SK-N-MC (cell line): ENCODE results near the gene EWSR1.

Experiments
- EZH2 ChIP-seq: fragments of 200-600 bp; sonication (generic); IDR thresholded peaks from one replicate; pipeline ENCODE4 v1.6.1; 2017; ENCODE audit warnings: antibody characterized with exemption
- FOXP2 ChIP-seq: optimal IDR thresholded peaks from 2 replicates; pipeline ENCODE3; 2011; ENCODE audit warnings: mild to moderate bottlenecking, moderate library complexity; ENCODE audit not compliant: insufficient read depth; ENCODE audit errors: extremely low read length, control extremely low read depth
- POLR2AphosphoS5 ChIP-seq: IDR thresholded peaks from 2 replicates; pipeline ENCODE4 v1.6.1; 2012; ENCODE audit warnings: mild to moderate bottlenecking, low read depth, low read length, borderline replicate concordance

GRCh38 chr22:29277927-29278326 lies 9.9 kb downstream of the EWSR1 start:
- TF ChIP-seq POLR2AphosphoS5 (no peak), EZH2 (no peak), FOXP2 (no peak)
